Fibroblast of skin of left biceps (primary cell): Measurements from ENCODE around the gene FMR1NB.

Experiments
- DNase-seq, 2 experiments: peaks; one replicate each; pipeline ENCODE4 v3.0.0-alpha.2; 2013; ENCODE audit warnings: low read depth in 2 of 2

The FMR1NB gene, protein sequence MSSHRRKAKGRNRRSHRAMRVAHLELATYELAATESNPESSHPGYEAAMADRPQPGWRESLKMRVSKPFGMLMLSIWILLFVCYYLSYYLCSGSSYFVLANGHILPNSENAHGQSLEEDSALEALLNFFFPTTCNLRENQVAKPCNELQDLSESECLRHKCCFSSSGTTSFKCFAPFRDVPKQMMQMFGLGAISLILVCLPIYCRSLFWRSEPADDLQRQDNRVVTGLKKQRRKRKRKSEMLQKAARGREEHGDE

GRCh38 chrX:147981038-147981752 lies at the start of gene FMR1NB:
Gene FMR1NB (plus strand): TSS chrX:147981337. CDS start chrX:147981403, 66 bp downstream.
- no peak for DNase-seq

DNA sequence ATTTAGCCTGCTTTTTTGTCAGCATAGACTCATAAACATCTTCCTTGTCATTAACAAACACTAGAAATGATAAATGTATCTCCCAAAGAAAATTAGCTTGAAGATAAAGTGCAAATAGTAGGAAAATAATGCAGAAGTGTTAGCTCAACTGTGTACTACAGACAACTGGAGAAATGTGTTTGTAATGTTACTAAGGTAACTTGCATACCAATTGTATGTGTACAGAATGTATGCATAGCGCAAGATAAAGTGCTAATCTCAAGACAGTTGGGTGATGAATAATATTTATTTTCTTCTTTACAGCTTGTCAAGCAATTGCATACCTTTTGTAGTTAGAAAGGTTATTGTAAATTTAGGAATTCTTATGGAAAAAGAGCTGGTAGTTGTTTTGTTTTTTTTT lies 47.3 kb upstream of the FMR1NB start:
- no peak for DNase-seq

DNA sequence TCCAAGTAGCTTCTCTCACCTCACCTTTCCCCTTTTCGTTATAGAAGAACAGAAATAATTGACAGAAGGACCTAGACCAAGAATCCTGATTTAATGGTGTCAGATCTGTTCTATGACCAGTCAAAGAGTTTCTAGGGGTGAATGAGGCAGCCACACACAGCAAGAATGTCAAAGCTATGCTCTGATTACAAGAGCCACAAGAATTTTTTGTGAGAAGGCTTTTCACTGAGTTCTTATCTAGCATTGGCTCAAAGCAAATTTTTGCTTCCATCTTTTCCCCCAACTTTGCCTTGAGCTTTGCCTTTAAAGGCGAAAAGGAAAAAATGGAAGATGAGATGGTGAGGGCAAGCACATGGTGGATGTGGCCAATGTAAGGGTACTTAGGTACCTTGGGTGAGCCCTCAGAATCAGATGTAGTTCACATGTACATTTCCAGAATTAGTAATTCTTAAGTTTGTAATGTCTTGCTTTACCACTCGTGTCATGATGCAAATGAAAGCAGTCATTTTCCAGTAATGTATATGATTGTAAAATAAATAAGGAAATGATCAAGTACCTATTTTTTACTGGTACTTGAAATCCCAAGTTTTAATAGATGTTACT lies 45.9 kb upstream of the FMR1NB start:
- DNase-seq: no peak

- DNase-seq: no peak
Observed at GRCh38 chrX:147945286-147945685, 35.9 kb upstream of the FMR1NB start.

GRCh38 chrX:147948531-147948930 lies 32.6 kb upstream of the FMR1NB start:
- DNase-seq: no peak

DNA sequence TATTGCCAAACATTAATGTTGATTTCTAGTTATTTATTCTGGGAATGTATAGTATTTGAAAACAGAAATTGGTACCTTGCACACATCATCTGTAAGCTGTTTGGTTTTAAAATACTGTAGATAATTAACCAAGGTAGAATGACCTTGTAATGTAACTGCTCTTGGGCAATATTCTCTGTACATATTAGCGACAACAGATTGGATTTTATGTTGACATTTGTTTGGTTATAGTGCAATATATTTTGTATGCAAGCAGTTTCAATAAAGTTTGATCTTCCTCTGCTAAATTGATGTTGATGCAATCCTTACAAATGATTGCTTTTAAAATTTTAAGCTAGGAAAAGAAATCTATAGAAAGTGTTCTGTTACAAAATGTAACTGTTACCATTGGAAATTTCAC lies 30.8 kb upstream of the FMR1NB start:
- DNase-seq: no peak

DNA sequence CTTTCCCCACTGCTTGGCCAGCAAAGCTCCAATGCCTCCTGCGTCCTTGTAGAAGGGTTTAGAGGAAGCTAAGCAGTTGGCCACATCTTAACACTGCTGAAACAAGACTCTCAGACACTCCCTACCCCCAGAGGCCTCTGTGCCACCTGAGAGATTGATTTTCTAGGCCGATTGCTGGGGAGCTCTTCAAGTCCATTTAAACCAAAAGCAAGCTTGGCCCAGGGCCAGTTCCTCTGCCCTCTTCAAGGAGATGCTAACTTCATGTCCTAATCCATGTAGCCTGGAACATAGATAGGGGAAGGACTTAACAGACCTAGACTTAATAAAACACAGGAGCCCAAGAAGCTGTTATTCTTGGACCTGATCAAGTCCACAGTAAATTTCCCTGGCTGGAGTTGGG lies 27.2 kb upstream of the FMR1NB start:
- DNase-seq: no peak

GRCh38 chrX:147957291-147957690 lies 23.8 kb upstream of the FMR1NB start:
- DNase-seq: no peak

DNA sequence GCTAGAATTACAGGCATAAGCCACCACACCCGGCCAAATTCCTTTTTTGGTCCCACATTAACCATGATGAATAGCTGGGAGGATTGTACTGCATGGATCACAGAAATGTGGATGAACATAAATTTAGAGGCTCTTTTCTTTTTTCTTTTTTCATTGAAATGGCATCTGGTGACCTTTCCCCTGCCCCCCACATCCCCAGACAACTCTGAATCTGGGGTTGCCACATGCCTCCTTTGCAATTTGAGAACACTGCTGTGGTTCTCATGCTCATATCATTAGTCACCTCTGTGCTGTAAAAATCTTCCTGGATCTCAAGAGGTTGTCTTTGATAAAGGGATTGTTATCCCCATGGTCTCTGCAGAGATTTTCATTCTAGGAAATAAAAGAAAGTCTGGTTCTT lies 22.8 kb upstream of the FMR1NB start:
- DNase-seq: peak; percentile 51 to 54

- no peak for DNase-seq
Observed at GRCh38 chrX:147960722-147961121, 20.4 kb upstream of the FMR1NB start.

GRCh38 chrX:147962476-147962875 lies 18.7 kb upstream of the FMR1NB start:
- no peak for DNase-seq

DNA sequence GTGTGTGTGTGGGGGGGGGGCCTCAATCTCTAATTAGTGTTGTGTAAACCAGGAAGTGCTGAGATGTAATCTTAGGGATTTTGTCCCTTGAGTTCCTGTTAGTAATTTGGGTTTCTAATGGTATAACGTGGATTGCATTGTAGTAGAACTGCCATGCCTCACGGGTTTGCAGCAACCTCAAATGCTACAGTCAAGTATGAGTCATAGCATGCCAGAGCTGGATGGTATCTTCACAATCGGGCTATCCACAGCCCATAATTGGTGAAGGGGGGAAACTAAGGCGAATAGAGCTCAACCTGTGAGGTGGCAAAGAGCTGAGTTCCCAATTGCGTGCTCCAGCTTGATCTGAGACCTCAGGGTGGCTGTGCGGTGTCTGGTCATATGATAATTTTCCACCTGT lies 2.2 kb upstream of the FMR1NB start:
- no peak for DNase-seq

DNA sequence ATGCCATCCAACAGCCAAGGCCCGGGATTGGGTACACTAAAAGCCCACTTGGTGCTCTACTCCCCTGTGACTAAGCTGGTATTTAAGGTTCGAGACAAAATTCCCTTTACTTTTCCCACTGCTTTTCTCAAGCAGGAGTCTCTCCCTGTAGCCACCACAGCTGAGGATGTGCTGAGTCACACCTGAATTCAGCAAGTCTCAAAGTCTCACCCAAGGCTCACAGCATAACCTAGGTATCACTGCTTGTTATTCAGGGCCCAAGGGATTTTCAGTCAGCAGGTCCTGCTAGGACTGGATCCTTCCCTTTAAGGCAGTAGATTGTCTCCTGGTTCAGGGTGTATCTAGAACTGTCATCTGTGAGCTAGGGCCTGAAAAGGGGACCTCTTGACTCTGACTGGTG lies 39.2 kb downstream of the FMR1NB start:
- DNase-seq: no peak

DNA sequence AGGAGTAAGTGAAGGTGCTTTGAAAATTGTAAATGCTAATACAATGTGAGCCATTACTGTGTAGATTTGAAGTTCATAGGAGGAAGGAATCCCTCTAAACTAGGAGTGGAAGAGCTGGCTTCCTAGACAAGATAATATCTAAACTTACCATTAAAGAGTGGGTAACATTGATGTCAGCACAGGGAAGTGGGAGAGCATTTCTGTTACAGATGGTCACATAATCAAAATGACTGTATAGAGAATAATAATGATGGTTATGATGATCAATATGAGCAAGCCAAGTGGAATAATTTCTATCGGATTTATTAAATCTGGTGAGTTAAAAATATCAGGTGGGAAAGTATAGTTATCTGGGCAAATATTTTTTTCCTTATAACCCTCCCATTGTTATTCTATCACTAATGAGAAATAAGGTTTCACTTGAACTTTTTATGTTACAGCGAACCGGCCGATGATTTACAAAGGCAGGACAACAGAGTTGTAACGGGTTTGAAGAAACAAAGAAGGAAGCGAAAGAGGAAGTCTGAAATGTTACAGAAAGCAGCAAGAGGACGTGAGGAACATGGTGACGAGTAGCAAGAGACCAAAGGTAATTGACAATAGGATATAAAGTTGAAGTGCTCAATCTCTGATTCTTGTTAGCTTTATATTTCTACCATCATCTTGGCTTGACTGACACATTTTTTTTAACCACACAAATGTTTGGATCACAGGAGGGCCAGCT lies 43.5 kb downstream of the FMR1NB start:
- no peak for DNase-seq

GRCh38 chrX:148035380-148035779 lies 54.2 kb downstream of the FMR1NB start:
- DNase-seq: no peak

GRCh38 chrX:148037020-148037419 lies 55.9 kb downstream of the FMR1NB start:
- DNase-seq: no peak

DNA sequence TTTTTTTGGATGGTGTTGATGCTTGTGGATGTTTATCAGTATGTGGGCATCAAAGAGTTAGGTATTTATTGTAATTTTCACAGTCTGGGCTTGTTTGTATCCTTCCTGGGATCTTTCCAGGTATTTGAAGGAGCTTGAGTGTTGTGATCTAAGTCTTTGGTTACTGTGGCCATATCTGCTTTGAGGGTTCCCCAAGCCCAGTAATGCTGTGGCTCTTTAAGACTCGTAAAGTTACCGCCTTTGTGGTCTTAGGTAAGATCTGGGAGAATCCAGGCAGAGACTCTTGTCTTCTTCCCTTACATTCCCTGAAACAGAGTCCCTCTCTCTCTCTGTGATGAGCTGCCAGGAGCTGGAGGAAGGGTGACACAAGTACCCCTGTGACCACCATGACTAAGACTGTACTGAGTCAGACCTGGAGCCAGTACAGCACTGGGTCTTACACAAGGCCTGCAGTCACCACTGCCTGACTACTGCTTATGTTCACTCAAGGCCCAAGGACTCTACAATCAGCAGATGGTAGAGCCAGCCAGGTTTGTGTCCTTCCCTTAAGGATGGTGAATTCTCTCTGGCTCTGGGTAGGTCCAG lies 62.2 kb downstream of the FMR1NB start:
- DNase-seq: peak in 1 of 2 experiments; percentile 2

DNA sequence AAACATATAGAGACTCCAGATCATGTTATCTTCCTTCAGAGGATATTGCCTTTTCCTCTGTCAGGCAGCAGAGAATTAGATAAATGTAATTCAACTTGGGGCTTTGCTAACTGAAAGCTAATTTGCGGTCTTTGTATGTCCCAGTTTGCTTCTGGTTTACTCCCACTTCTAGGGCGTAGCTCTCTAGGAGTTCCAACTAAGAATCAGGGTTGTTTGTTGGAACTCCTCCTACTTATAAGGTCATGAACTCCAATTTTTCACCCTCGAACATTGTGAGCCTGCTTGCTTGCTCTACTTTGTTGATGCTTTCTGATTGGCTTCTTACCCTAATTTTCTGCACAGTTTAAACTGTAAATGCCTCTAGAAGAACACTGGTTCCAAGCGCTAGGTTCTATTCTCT lies 66.1 kb downstream of the FMR1NB start:
- no peak for DNase-seq

DNA sequence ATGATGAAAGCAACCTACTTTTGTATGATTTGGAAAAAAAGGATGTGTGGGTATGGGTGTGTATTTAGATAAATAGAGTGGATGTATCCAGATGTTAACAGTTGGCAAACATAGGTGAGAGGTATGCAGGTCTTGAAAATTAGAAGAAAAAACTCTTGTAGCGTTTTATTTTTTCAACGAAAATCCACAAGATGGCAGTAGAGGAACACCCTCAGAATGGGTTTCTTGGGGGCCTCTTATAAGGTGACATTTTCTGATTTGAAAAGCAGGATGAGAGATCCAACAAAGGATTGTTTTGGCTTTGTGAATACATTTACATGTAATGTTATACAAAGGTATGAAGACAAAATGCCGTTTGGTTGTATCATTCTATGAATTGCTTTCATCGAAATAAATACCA lies 68.3 kb downstream of the FMR1NB start:
- DNase-seq: peak in 1 of 2 experiments; percentile 3

GRCh38 chrX:148051973-148052372 lies 70.8 kb downstream of the FMR1NB start:
- DNase-seq: no peak

DNA sequence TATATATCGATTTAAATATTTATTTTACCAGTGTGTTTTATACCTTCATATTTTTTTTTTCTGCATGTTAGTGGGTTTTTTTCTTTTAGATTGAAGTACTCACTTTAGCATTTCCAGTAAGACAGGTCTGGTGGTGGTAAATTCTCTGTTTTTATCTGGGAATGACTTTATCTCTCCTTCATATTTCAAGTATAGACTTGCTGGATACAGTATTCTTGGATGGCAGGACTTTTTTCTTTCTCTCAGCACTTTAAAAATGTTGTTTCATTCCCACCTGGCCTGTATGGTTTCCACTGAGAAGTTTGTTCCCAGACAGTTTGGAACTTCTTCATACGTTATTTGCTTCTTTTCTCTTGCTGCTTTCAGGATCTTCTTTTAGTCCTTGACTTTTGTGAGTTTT lies 86.1 kb downstream of the FMR1NB start:
- DNase-seq: no peak
